Esophagus muscularis mucosa (tissue), 4 donors: ENCODE measurements around the gene NSMF. TPM values are rescaled to one million over a fixed set of nuclear protein-coding genes. Genes with fewer than 3 reads are reported as not detected.
A peak's percentile ranks its signal among the peaks of the same experiment; 100 is the strongest.

Experiments
- DNase-seq: peaks from one replicate; pipeline ENCODE4 v3.0.0-alpha.2; 2017; ENCODE audit errors: extremely low spot score
- H3K27ac ChIP-seq, 4 donors: fragments of 200-600 bp; sonication (generic); replicated peaks in 1 of 4; 1 replicate in 3 of 4; 2 replicates in 1 of 4; pipeline ENCODE4 v1.5.1; 2016 to 2019; ENCODE audit warnings: mild to moderate bottlenecking in 1 of 4
- H3K27me3 ChIP-seq, 4 donors: fragments of 200-600 bp; sonication (generic); one replicate each; pipeline versions ENCODE4 v1.5.1 to v1.6.0; 2016 to 2019
- H3K36me3 ChIP-seq, 4 donors: fragments of 200-600 bp; sonication (generic); one replicate each; pipeline ENCODE4 v1.5.1; 2016 to 2019
- H3K4me1 ChIP-seq, 4 donors: fragments of 200-600 bp; sonication (generic); one replicate each; pipeline ENCODE4 v1.5.1; 2016 to 2019
- H3K4me3 ChIP-seq, 4 donors: fragments of 200-600 bp; sonication (generic); 1 replicate in 2 of 4; 2 replicates in 2 of 4; pipeline ENCODE4 v1.5.1; 2016 to 2019; ENCODE audit warnings: mild to moderate bottlenecking in 4 of 4, moderate library complexity in 1 of 4
- H3K9me3 ChIP-seq, 4 donors: fragments of 200-600 bp; sonication (generic); 1 replicate in 3 of 4; 2 replicates in 1 of 4; pipeline ENCODE4 v1.5.1; 2016 to 2019
- EP300 ChIP-seq: sonication (generic); formaldehyde crosslinking; IDR thresholded peaks from one replicate; pipeline ENCODE4 v1.6.1; 2017; ENCODE audit warnings: antibody characterized with exemption
- POLR2A ChIP-seq: fragments of 450-650 bp; IDR thresholded peaks from one replicate; pipeline ENCODE4 v1.6.1; 2017; ENCODE audit warnings: antibody characterized with exemption, moderate library complexity, mild to moderate bottlenecking, low read depth
- POLR2AphosphoS5 ChIP-seq, 2 donors: sonication (generic); formaldehyde crosslinking; IDR thresholded peaks; one replicate each; pipeline ENCODE4 v1.6.1; 2017; ENCODE audit warnings: antibody characterized with exemption in 2 of 2
- WGBS: methylation state at CpG from one replicate; pipeline ENCODE4 v1.1.5; 2018; 5-methylcytosine and 5-hydroxymethylcytosine counted together
- intact Hi-C: fragments of 100-400 bp; cut with DNase I; formaldehyde crosslinking; loops from one replicate; pipeline ENCODE4 v1.15.1; 2023
- total RNA-seq, 4 donors: library from RNA; depleted of rRNA; stranded (reverse); fragments of >200 nt; gene quantifications; one replicate each; pipeline versions ENCODE4 v1.1.0 to v1.2.1, GENCODE V29; 2016
- TF ChIP-seq, protein P1 (sequence below), 3 experiments: fragments of 200-600 bp in 2 of 3; fragments of 450-650 bp in 1 of 3; sonication (generic) in 2 of 3; IDR thresholded peaks; one replicate each; pipeline ENCODE4 v1.5.1; 2017 to 2019; ENCODE audit warnings: antibody characterized with exemption in 3 of 3, mild to moderate bottlenecking in 2 of 3, moderate library complexity in 1 of 3

Gene NSMF
- total RNA-seq, 4 donors from 2014 or later = 41.9 to 71.0 (median 58.9) TPM

DNA sequence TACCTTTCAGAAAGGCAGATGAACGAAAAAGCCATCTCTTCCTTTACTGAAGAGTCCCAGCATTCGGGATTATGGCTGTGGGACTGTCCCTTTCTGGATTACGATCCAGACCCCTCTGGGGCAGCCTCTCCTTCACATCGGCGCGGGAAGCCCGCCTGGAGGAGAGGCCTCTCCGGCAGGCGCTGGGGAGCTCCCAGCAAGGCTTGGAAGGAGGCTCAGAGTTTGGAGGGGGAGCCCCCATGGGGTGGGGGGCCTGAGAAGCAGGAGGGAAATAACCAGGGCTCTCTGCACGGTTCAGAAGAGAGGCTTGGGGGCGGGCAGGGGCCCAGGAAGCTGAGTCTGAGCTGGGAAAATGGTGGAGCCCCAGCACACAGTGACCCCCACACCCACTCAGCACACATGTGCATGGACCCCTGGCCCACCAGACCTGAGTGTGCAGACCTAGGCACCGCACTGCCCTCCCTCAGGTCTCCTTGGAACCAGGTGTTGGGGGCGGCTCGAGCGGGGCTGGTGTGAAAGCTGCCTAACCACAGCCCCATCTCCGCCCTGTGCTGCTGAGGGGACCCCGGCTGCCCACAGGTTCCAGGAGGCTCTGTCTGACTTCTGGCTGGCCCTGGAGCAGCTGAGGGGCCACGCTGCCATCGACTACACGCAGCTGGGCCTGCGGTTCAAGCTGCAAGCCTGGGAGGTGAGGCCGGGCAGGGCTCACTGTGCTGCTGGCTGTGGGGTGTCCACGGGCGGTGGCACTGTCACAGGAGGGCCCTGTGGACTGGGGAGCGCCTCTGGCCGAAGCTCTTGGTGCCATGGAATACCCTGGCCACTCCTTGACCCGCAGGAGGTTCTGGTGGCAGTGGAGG is 31.5 kb downstream of the NSMF start:
- Histone ChIP-seq H3K4me1 (peaks cover 10 to 27% (median 19%) of the 10 kb centered on the region in 4 donors), H3K27ac (no peak overlapping the region), H3K4me3 (no peak overlapping the region), H3K36me3 (no peaks in the 10 kb centered on the region), H3K9me3 (no peaks in the 10 kb centered on the region), H3K27me3 (peaks cover 0 to 23% (median 0%) of the 10 kb centered on the region in 4 donors)
- TF ChIP-seq POLR2AphosphoS5 (IDR thresholded peaks at IDR 0.05) (no peak), EP300 (no peak), POLR2A (no peak)
- TF ChIP-seq, protein P1, sequence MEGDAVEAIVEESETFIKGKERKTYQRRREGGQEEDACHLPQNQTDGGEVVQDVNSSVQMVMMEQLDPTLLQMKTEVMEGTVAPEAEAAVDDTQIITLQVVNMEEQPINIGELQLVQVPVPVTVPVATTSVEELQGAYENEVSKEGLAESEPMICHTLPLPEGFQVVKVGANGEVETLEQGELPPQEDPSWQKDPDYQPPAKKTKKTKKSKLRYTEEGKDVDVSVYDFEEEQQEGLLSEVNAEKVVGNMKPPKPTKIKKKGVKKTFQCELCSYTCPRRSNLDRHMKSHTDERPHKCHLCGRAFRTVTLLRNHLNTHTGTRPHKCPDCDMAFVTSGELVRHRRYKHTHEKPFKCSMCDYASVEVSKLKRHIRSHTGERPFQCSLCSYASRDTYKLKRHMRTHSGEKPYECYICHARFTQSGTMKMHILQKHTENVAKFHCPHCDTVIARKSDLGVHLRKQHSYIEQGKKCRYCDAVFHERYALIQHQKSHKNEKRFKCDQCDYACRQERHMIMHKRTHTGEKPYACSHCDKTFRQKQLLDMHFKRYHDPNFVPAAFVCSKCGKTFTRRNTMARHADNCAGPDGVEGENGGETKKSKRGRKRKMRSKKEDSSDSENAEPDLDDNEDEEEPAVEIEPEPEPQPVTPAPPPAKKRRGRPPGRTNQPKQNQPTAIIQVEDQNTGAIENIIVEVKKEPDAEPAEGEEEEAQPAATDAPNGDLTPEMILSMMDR (IDR thresholded peaks at IDR 0.05) = no peak
- no peak for DNase-seq
- intact Hi-C loops = loop anchor here (10.0 kb wide), 1 partner anchor 97 kb away; no protein-coding TSS in a partner anchor
- 85% methylated on average over 18 of the region's 27 CpGs for WGBS

DNA sequence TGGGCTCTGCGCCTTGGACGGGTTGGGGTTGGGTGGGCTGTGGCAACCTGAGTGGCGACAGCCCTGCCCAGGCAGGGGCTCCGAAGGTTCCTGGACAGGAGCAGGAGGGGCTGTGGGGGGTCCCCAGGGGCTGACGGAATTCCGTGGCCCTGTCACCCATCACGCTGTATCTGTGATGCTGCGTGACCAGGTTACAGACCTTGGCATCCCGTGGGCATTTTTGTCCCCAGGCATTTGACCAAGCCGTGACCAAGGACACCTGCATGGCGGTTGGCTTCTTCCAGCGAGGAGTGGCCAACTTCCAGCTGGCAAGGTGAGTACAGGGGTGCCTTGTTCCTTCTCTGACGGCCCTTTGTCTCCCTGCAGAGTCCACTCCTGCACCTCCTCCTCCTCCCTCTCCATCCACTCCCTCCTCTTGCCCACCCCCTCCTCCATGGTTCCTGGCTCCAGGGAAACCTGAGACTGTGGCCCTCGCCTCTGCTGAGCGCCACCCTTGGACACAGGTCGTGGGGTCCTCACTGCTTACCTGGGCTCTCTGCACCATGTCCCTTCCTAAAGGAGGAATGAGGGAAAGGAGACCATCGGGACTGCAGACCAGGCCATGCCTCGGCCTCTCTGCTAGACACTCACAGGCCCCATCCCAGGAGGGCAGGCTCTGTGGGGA is 33.0 kb downstream of the NSMF start:
- H3K27ac ChIP-seq = no peak overlapping the region
- peaks cover 20 to 41% (median 31%) of the 10 kb centered on the region in 4 donors for H3K4me1 ChIP-seq
- TF ChIP-seq POLR2AphosphoS5 (IDR thresholded peaks at IDR 0.05) = no peak
- TF ChIP-seq POLR2A = no peak
- TF ChIP-seq, protein P1 (IDR thresholded peaks at IDR 0.05) = no peak
- no peak for TF ChIP-seq EP300
- intact Hi-C loops = loop anchor here (10.0 kb wide), 1 partner anchor 99 kb away; no protein-coding TSS in a partner anchor
- peaks cover 0 to 18% (median 0%) of the 10 kb centered on the region in 4 donors for H3K27me3 ChIP-seq
- H3K4me3 ChIP-seq = no peak overlapping the region
- DNase-seq = no peak
- 83% methylated on average over 11 of the region's 18 CpGs for WGBS
- no peaks in the 10 kb centered on the region for H3K9me3 ChIP-seq
- no peaks in the 10 kb centered on the region for H3K36me3 ChIP-seq

DNA sequence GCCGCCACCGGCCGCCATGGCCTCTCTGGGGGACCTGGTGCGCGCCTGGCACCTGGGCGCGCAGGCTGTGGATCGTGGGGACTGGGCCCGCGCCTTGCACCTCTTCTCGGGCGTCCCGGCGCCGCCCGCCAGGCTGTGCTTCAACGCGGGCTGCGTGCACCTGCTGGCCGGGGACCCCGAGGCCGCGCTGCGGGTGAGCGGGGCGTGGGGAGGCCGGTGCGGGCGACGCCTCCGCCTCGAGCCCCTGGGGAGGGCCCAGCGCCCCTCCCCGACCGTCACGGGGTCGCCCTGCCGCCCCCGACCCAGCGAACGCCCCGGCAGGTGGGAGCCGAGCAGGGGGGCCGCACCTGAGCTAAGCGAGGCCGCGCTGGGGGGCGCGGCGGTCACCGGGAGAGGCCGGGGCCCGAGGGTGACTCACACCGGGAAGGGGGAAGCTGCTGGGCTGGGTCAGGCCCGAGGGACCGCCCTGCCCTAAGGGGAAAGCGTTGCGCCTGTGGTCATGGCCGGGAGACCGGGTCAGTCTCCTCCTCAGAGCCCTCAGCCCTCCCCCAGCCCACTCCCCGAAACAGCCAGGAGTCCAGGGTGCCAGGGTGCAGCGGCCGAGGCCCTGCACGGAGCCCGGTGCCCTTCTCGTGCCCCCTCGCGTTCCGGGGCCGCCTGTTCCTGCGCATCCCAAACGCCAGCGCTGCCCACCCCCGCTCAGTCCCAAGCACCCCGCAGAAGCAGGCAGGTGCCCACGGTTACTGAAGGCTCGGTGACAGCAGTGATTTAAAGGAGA is 35.4 kb downstream of the NSMF start:
- no peak for DNase-seq
- Histone ChIP-seq H3K4me1 (peaks cover 20 to 36% (median 29%) of the 10 kb centered on the region in 4 donors), H3K27ac (peak overlapping the region; percentile 69 to 80 (median 78)), H3K4me3 (peak overlapping the region; percentile 79 to 100 (median 96)), H3K27me3 (no peaks in the 10 kb centered on the region), H3K9me3 (no peaks in the 10 kb centered on the region), H3K36me3 (no peaks in the 10 kb centered on the region)
- TF ChIP-seq POLR2AphosphoS5 (IDR thresholded peaks at IDR 0.05) = no peak
- 39% methylated on average over 7 of the region's 77 CpGs for WGBS
- intact Hi-C loops = loop anchor here (10.0 kb wide), 1 partner anchor 101 kb away; no protein-coding TSS in a partner anchor

DNA sequence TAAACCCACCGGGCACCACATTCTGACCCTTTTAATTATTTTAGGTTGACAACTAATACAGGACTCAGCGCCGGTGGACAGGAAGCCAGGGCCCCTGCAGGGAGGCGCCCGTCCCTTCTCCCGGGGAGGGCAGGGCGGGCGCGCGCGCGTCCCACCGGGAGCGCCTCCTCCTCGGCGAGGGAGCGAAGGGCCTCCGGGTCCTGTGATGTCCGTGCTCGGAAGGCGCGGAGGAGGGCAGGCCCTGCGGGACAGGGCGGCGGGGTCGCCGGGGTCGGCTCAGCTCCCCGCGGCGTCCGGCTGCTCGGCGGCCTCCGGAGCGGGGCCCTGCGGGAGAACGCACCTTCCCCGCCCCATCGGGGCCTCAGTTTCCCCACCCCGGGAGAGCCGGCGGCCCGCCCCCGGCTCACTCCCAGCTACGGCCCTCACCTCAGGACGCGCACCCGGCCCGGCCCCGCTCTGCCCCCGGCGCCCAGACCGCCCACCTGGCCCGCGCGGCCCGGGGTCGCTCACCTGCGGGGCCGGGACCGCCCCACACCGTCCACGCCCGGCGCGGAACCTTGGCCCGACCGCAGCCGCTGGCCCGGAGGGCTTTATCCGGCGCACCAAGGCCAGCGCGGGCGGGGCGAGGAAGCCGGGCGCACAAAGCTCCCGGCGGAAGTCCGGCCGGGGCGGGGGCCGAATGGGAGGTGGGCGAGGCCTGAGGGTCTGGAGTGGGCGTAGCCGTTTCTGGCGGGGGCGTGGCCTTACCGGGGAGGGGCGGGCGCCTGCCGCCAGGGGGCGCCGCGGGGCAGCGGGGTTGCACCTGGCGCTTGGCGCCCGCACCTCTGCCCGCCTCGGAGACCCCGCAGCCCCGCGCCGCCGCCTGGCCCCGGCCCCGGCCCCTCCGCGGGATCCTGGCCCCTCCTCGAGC is 36.3 kb downstream of the NSMF start, which contains the start of the genes EXD3 and NOXA1:
EXD3 (minus strand) TSS at position 559 of the 910 bp plus-strand sequence. CDS start 27,805 bp downstream, outside the sequence.
NOXA1 (plus strand) TSS at position 790 of the 910 bp plus-strand sequence. CDS start 137 bp downstream, outside the sequence.
- intact Hi-C loops = loop anchor here (10.0 kb wide), 1 partner anchor 102 kb away; no protein-coding TSS in a partner anchor

More for the DNA sequence above, 36.3 kb downstream of the NSMF start, which contains the start of the genes EXD3 and NOXA1:
- DNase-seq = peak; percentile 96
- peak within 1 kb of the TSS; percentile 79 to 100 (median 96) for H3K4me3 ChIP-seq
- peaks cover 20 to 40% (median 31%) of the 10 kb centered on the region in 4 donors for H3K4me1 ChIP-seq
- 0% methylated on average over 3 of the region's 113 CpGs for WGBS
- peak within 1 kb of the TSS; percentile 69 to 80 (median 78) for H3K27ac ChIP-seq
- peaks cover 0 to under 1% (median 0%) of the 10 kb centered on the region in 4 donors for H3K36me3 ChIP-seq
- H3K27me3 ChIP-seq = no peaks in the 10 kb centered on the region
- TF ChIP-seq POLR2AphosphoS5 (IDR thresholded peaks at IDR 0.05) = peak; percentile 63 to 85
- no peak for TF ChIP-seq EP300
- no peak for TF ChIP-seq POLR2A
- TF ChIP-seq, protein P1 (IDR thresholded peaks at IDR 0.05) = peak; percentile 71 to 88 (median 88)
- no peaks in the 10 kb centered on the region for H3K9me3 ChIP-seq
